H1 (cell line): ENCODE measurements around the gene SPTB.

Source experiments
- CEBPB ChIP-seq: IDR thresholded peaks from 2 replicates; pipeline ENCODE4 v1.6.1; 2012; ENCODE audit warnings: low read depth, low read length
- POU5F1 ChIP-seq: IDR thresholded peaks from 2 replicates; pipeline ENCODE4 v1.6.1; 2011; ENCODE audit warnings: low read depth, mild to moderate bottlenecking, low read length, moderate library complexity
- TF ChIP-seq, protein P1 (sequence below), 3 experiments: IDR thresholded peaks; 1 replicate in 2 of 3; 2 replicates in 1 of 3; pipeline versions ENCODE4 v1.5.1 to v1.6.1; 2011; ENCODE audit warnings: low read length in 3 of 3, mild to moderate bottlenecking in 3 of 3, inconsistent platforms in 2 of 3, low read depth in 1 of 3, moderate library complexity in 1 of 3; ENCODE audit not compliant: insufficient read depth in 1 of 3; ENCODE audit errors: control extremely low read depth in 1 of 3

- TF ChIP-seq, protein P1, sequence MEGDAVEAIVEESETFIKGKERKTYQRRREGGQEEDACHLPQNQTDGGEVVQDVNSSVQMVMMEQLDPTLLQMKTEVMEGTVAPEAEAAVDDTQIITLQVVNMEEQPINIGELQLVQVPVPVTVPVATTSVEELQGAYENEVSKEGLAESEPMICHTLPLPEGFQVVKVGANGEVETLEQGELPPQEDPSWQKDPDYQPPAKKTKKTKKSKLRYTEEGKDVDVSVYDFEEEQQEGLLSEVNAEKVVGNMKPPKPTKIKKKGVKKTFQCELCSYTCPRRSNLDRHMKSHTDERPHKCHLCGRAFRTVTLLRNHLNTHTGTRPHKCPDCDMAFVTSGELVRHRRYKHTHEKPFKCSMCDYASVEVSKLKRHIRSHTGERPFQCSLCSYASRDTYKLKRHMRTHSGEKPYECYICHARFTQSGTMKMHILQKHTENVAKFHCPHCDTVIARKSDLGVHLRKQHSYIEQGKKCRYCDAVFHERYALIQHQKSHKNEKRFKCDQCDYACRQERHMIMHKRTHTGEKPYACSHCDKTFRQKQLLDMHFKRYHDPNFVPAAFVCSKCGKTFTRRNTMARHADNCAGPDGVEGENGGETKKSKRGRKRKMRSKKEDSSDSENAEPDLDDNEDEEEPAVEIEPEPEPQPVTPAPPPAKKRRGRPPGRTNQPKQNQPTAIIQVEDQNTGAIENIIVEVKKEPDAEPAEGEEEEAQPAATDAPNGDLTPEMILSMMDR (IDR thresholded peaks at IDR 0.05; ENCODE audit: control extremely low read depth in 1 of 3, insufficient read depth in 1 of 3, low read depth in 1 of 3, low read length in 3 of 3), result no peak
- TF ChIP-seq CEBPB, result no peak
- no peak for TF ChIP-seq POU5F1
These were observed 33.4 kb downstream of the SPTB start for GRCh38 chr14:64846319-64846718.
